GM18499 (cell line): Measurements from ENCODE around the gene ATN1.
A peak's percentile ranks its signal among the peaks of the same experiment; 100 is the strongest.
"Not testable (repeated sequence)": the region's sequence is repeated elsewhere in the genome, so short reads cannot be mapped to it uniquely, and the experiment has no call there.

Experiments used
- ATAC-seq: cut with Tn5 transposase; IDR thresholded peaks from one replicate; pipeline ENCODE4 v1.9.1; 2021; ENCODE audit warnings: moderate number of reproducible peaks; ENCODE audit not compliant: insufficient read depth, unreplicated experiment

Gene ATN1

DNA sequence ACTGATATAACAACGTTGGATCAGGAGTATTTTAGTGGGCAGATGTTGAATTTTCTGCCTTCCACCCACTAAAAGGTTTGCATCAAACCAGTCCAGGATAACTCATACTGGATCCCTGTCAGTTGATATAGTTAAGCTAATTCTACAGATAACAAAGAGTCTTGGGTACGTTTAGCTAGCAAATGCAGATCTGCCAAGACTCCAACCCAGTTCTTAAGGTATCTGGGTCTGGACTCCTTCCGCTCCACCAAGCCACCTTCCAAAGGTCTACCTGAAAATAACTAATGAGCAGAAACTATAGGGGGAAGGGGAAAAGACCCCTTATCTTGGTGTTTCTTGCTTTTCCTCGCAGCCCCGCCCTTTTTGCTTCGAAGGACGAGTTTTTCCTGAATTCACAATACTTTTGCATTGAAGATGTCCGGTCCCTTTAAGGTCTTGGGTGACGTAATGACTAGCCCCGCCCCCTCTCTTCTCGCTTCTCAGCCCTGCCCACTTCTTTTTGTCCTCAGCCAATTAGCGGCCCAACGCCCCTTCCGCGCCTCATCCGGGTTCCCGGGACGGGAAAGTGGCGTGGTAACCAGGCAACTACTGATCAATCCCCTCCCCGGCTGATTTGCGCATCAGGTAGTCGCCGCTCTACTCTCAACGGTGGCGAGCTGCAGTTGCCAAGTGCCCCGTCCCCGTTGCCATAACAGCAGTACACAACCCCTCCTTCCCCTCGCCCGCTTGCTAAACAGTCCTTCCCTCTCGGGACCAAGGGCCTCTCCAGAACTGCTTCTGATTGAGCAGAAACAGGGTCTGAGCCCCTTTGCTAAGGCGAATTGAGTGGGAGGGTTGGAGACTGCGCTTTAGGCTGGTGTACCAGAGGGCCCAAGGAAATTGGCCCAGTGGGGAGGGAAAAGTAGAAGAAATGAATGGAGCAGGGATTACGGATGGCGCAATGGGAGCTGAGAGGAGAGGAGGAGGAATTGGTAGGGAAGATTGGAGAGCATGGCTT is 23.2 kb upstream of the ATN1 start, which contains the start of gene LRRC23:
LRRC23 (plus strand) TSS at position 543 of the 997 bp plus-strand sequence. CDS start 812 bp downstream, outside the sequence.
- peak; percentile 80 for ATAC-seq

DNA sequence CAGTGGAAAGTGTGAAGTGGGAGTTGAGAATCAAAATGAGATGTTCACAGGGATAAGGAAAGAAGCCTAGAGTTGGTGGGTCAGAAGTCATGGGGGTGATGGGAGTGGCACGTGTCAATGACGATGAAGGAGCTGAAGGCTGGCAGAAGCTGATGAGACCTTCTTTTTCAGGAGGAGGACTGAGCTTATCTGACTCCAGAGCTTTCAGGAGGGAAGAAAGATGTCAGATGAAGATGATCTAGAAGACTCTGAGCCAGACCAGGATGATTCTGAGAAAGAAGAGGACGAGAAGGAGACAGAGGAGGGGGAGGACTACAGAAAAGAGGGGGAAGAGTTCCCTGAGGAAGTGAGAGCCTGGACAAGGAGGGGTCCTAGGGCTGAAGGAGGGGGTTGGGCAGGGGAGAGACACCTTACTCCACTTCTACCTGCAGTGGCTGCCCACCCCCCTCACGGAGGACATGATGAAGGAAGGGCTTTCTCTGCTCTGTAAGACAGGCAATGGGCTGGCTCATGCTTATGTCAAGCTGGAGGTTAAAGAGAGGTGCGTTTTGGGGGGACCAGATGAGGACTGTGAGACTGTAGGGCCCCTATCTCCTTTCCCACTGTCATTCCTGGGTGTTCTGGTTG is 22.2 kb upstream of the ATN1 start:
- ATAC-seq, result no peak

DNA sequence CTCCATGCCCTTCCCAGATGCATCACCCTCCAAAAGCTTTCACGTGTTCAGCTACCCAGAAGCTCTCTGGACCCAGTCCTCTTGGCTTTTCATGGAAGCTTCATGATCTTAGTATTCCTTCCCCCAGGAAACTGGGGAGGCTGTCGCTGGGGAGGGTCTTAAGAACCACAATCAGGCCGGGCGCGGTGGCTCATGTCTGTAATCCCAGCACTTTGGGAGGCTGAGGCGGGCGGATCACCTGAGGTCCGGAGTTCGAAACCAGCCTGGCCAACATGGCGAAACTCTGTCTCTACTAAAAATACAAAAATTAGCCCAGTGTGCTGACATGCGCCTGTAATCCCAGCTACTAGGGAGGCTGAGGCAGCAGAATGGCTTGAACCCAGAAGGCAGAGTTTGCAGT is 19.6 kb upstream of the ATN1 start:
- not testable (repeated sequence) for ATAC-seq

DNA sequence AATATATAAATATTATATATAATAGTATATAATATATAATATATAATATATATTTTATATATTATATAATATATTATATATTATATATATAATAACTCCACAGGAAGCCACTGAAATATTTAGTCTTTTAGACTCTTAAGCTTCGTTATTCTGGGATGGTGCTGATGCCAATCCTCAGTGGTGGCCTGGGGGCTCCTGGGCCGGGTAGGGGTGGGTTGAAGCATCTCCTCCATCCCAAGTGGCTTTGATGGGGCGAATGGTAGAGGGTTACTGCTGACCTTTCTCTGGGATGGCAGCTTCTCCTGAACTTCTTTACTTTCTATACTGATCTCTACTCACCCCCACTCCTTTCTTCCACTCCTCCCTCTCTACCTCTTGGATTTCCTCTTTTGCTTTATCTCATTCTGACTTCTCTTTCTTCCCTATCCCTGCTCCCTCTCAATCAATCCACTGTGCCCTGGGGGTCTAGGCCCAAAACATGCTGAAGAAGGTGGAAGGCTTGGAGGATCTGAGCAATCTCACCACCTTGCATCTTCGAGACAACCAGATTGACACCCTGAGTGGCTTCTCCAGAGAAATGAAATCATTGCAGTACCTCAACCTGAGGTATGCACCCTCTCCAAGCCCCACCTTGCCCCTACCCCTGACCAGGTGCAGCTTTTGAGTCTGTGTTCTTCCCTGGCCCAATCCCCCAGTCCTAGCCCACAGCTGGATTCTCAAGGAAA is 18.2 kb upstream of the ATN1 start:
- ATAC-seq, result no peak

DNA sequence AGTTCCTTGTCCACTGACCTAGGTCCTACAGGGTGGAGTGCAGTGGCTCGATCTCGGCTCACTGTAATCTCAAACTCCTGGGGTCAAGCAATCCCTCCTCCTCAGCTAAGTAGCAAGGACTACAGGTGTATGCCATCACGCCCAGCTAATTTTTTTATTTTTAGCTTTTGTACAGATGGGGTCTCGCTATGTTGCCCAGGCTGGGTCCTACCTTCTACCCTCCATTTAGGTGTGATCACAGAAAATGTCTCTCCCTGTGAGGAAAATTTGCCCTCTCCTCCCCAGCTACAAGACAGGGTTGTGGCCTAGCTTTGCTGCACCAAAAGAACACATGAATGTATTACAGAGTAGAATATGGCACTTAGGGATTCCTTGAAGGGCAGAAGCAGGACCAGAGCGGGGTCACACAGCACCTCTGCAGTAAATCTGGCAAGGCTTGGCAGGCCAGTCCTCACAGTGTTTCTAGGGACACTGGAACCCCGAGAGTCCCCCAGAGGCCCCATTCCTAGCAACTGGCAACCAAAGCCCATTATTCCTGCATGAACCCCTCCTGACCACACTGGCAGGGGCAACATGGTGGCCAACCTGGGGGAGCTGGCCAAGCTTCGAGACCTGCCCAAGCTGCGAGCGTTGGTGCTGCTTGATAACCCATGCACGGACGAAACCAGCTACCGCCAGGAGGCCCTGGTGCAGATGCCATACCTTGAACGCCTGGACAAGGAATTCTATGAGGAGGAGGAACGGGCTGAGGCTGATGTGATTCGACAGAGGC is 15.4 kb upstream of the ATN1 start:
- ATAC-seq, result no peak

DNA sequence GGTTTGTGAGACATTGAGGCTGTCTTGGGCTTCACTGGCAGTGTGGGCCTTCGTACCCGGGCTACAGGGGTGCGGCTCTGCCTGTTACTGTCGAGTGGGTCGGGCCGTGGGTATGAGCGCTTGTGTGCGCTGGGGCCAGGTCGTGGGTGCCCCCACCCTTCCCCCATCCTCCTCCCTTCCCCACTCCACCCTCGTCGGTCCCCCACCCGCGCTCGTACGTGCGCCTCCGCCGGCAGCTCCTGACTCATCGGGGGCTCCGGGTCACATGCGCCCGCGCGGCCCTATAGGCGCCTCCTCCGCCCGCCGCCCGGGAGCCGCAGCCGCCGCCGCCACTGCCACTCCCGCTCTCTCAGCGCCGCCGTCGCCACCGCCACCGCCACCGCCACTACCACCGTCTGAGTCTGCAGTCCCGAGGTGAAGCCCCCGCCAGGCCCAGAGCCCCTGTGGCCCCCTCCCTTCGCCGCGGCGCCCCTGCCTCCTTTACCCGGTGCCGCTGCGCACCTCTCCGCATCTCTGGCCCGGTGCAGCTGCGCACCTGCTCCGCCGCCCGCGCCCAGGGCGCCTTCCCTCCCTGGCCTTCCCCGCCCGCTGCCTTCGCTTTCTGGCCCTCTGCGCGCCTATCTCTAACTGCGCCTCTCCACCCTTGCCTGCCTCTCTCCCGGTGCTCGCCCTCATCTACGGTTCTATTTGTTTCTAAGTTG is 13.4 kb upstream of the ATN1 start, which contains the start of gene ENO2:
ENO2 (plus strand) TSS at position 335 of the 701 bp plus-strand sequence. CDS start 1,253 bp downstream, outside the sequence.
- ATAC-seq, result no peak

DNA sequence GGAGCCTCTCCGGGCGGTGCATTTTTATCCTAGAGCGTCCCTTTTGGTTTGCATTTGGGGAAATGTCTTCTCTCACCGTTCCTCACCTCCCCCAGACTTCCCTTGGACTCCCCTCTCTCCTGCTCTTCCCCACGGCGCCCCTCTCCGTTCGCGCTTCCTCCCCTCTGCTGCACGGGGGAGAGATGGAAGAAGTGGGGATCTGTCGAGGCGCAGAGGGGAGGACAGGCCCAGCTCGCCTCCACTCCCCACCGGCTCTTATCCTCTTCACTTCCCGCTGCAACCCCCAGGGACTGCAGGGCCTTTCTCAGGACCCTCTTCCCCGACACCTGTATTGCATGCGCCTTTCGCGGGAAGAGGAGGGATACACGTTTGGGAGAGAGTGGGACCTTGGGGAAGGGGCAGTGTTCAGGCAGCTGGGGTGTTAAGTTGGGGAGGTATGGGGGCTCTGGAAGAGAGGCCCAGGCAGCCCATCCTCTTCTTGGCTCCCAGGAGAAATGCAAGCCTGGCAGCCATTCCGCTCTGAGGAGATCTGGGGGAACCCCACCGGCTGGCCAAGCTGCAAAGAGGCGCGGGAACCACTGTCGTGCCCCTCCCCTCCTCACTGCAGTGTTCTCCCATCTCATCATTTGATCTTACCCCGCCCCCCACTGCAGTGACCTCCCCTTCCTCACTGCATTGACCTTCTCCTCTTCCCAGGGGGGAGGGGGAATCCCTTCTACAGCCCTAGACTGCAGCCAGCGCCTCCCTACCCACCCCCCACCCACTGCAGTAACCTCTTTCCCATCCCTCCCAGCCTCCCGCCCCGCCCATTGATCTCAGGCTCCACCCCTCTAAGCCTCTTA is 12.6 kb upstream of the ATN1 start:
- no peak for ATAC-seq

DNA sequence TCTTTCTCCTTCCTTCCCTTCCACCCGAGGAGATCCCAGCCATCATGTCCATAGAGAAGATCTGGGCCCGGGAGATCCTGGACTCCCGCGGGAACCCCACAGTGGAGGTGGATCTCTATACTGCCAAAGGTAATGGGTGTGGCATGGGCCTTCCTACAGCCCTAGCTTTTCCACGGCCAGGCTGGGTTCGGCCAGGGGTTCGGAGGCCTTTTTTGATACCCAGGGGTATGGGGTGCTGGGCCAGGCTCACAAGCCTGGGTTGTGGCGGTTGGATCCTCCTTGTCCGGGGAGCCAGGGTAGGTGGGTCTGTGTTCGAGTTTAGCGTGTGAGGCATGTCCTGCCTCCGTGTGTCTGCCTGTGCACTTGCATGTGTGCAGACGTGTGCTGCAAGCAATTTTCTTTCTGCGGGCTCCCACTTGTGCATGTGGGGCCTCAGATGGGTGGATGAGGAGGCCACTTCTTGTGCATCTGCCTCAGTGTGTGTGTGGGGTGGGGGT is 11.9 kb upstream of the ATN1 start:
- ATAC-seq, result no peak

DNA sequence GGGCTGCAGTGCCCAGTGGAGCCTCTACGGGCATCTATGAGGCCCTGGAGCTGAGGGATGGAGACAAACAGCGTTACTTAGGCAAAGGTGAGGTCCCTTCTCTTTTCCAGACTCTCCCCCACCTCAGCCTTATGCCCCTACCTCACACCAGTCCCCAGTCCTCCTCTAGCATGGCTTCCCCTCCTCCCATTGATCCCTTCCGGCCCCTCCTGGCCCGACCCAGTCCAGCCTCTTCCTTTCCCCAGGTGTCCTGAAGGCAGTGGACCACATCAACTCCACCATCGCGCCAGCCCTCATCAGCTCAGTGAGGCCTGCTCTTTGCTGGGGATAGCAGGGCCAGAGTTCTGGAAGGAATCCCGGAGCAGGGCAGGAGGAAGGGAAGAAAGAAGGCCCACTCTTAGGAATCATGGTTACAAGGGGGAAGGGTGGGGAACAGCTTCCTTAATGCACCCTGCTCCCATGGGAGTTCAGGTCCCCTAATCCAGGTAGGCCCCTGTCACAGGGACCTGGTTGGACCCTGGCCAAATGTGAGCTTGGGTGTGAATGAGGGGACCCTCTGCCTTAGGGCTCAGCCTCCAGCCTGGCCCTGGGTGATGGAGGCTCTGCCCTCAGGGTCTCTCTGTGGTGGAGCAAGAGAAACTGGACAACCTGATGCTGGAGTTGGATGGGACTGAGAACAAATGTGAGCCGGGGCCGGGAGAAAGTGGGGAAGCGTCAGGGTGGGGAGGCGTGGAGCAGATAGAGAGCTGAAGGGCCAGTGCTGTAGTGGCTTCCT is 11.1 kb upstream of the ATN1 start:
- no peak for ATAC-seq

DNA sequence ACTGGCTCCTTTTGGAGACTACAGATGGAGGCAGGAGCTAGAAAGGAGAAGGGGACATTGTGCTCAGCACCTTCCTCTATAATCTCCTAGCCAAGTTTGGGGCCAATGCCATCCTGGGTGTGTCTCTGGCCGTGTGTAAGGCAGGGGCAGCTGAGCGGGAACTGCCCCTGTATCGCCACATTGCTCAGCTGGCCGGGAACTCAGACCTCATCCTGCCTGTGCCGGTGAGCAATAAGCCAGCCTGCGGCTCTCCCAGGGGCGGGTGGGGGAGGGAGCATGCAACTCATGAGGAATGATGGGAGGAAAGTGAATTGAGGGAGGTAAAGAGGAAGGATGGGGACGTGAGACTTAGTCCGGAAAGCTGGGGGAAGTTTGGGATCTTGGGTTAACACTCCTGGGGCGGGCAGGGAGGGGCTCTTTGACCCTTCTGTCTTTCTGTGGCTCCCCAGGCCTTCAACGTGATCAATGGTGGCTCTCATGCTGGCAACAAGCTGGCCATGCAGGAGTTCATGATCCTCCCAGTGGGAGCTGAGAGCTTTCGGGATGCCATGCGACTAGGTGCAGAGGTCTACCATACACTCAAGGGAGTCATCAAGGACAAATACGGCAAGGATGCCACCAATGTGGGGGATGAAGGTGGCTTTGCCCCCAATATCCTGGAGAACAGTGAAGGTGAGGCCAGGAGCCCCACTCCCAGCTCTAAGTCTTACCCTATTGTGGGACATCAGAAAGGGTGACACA is 10.1 kb upstream of the ATN1 start:
- ATAC-seq, result no peak

DNA sequence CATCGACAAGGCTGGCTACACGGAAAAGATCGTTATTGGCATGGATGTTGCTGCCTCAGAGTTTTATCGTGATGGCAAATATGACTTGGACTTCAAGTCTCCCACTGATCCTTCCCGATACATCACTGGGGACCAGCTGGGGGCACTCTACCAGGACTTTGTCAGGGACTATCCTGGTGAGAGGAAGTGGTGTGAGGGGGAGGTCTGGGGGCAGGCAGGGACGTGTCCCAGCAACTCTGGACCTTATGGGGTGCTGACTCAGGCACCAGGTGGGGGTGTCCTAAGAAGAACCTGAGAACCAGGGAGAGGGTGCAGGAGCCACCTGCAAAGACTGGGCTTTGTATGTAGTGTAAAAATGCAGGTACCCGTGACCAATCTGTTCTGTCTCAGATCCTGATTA is 8.2 kb upstream of the ATN1 start:
- no peak for ATAC-seq

DNA sequence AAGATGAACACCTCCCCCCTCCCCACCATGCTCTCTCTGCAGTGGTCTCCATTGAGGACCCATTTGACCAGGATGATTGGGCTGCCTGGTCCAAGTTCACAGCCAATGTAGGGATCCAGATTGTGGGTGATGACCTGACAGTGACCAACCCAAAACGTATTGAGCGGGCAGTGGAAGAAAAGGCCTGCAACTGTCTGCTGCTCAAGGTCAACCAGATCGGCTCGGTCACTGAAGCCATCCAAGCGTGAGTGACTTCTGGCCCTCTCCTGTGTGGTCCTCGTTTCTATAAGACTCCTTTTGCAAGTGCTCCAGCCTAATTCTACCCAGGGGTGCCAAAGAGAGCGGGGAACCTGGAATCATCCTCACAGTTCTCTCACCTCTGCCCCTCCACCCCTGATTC is 6.2 kb upstream of the ATN1 start:
- ATAC-seq, result no peak

DNA sequence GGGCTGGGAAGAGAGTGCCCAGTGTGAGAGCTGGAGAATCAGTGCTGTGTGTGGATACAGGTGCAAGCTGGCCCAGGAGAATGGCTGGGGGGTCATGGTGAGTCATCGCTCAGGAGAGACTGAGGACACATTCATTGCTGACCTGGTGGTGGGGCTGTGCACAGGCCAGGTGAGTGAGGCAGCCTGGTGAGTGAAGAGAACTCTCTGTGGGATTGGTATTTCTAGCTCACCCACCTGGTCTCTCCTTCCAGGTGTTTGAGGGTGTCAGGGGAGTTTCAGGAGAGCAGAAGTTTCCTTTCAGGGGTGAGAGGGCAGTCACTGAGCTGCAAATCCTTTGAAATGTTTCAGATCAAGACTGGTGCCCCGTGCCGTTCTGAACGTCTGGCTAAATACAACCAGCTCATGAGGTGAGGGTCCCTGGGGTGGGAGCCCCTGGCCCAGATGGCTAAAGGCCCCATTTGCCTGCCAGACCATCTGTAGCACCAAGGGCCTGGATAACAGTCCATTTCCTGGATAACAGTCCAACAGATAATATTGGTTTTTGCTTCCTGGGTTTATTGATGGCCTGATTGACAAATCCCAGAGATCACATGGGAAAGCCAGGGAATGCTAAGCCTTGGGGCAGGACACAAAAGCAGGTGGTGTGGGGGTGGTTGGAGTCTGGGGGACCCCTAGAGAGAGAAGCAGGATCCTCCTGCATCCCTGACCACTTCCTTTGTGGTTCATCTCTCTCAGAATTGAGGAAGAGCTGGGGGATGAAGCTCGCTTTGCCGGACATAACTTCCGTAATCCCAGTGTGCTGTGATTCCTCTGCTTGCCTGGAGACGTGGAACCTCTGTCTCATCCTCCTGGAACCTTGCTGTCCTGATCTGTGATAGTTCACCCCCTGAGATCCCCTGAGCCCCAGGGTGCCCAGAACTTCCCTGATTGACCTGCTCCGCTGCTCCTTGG is 5.5 kb upstream of the ATN1 start:
- ATAC-seq, result no peak

DNA sequence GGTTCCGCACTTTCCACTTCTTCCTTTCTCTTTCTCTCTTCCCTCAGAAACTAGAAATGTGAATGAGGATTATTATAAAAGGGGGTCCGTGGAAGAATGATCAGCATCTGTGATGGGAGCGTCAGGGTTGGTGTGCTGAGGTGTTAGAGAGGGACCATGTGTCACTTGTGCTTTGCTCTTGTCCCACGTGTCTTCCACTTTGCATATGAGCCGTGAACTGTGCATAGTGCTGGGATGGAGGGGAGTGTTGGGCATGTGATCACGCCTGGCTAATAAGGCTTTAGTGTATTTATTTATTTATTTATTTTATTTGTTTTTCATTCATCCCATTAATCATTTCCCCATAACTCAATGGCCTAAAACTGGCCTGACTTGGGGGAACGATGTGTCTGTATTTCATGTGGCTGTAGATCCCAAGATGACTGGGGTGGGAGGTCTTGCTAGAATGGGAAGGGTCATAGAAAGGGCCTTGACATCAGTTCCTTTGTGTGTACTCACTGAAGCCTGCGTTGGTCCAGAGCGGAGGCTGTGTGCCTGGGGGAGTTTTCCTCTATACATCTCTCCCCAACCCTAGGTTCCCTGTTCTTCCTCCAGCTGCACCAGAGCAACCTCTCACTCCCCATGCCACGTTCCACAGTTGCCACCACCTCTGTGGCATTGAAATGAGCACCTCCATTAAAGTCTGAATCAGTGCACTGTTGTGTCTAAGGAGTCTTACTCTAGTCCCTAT is 4.6 kb upstream of the ATN1 start:
- ATAC-seq, result no peak

DNA sequence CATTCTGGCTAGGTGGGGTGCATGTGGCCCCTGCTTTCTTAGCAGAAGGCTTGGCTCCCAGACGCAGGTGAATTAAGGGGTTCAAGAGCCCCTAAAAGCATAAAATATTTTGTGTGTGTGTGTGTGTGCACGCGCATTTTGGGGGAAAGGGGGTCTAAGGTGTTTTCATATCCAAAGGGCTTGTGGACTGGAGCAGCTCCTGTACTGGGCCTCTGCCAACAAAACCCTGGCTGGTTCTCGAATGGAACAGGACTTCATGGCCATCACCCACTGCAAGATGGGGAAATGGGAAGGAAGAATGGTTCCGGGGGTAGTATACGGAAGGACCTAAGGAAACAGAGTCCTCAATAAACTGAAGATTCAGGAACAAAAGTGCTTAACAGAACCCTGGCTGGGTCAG is 3.9 kb upstream of the ATN1 start:
- no peak for ATAC-seq
